Posterior vena cava (tissue), 2 donors: ENCODE data around the gene GGCT. TPM values are rescaled to one million over a fixed set of nuclear protein-coding genes. Genes with fewer than 3 reads are reported as not detected.

Experiments used
- DNase-seq: peaks from one replicate; pipeline ENCODE4 v3.0.0-alpha.2; 2020; ENCODE audit warnings: low spot score
- intact Hi-C, 2 donors: fragments of 100-400 bp; cut with DNase I; formaldehyde crosslinking; loops; one replicate each; pipeline versions ENCODE4 v1.14.1 to v1.14.2; 2022 to 2023
- total RNA-seq, 2 donors: library from RNA; stranded (reverse); fragmentation: NEBNext Ultra II Directional; extraction: Animal tissue kit (Norgen Biotek cat#: 25700); gene quantifications; one replicate each; pipeline ENCODE4 v1.2.1, GENCODE V29; 2021
- donor health status: DM: yes; HTN: yes; CAD: no.
- donor health status: DM: yes; HTN: yes; CAD: no.

GGCT gene
- total RNA-seq, 2 donors from 2014 or later: 19.9 to 22.5 TPM

- no peak for DNase-seq
- intact Hi-C loops: no loop called here
Measured at GRCh38 chr7:30468791-30469190, 35.8 kb downstream of the GGCT start.

DNA sequence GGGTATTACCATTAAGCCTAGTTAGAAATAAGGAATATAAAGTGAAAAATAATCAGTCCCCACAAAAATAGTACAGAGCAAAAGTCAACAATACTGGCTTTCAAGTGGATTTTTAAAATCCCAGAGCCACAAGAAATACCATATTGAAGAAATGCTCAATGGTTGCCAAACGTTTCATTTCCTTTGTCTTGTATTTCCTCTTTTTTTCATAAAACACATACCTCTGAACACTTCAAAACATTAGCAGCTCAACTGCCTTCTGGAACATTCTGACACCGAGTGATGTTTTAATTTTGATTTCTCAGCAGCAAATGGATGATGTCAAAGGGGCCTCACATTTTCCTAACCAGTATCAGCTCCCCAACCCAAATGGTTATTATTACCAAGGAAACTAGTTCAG is 36.6 kb downstream of the GGCT start:
- no peak for DNase-seq
- intact Hi-C loops: no loop called here

- intact Hi-C loops: loop anchor here in 1 of 2 donors (2.0 kb wide), 1 partner anchor 186 kb away; no protein-coding TSS in a partner anchor
- no peak for DNase-seq
Measured at GRCh38 chr7:30467271-30467670, 37.4 kb downstream of the GGCT start.

- intact Hi-C loops: loop anchor here in 1 of 2 donors (2.0 kb wide), 1 partner anchor 185 kb away; no protein-coding TSS in a partner anchor
- DNase-seq: no peak
Measured at GRCh38 chr7:30466266-30466665, 38.4 kb downstream of the GGCT start.

GRCh38 chr7:30465811-30466180 is 38.8 kb downstream of the GGCT start:
- DNase-seq: no peak
- intact Hi-C loops: loop anchor here in 1 of 2 donors (2.0 kb wide), 1 partner anchor 185 kb away; no protein-coding TSS in a partner anchor

- intact Hi-C loops: no loop called here
- no peak for DNase-seq
Measured at GRCh38 chr7:30465046-30465810, 39.4 kb downstream of the GGCT start.

- intact Hi-C loops: no loop called here
- no peak for DNase-seq
Measured at GRCh38 chr7:30464231-30464671, 40.4 kb downstream of the GGCT start.

GRCh38 chr7:30463405-30464145 is 41.1 kb downstream of the GGCT start:
- no peak for DNase-seq
- intact Hi-C loops: no loop called here

DNA sequence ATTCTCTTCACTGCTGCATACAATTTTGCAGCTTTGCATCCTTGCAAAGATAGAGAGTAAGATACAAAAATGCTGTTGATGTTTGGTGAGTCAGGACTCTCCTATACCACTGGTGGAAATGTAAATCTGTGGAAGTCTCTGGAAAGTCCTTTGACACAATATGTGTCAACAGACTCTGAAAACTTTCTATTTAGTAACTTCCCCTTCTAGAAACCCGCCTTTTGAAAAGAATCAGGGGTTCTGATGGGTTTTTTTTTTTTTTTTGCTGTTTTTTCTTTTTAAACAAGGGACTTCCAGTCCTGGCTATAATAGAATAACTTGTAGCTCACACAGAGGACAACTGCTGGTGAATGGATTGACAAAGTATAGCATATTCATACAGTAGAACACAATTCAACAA is 42.5 kb downstream of the GGCT start:
- DNase-seq: no peak
- intact Hi-C loops: no loop called here

- intact Hi-C loops: no loop called here
- no peak for DNase-seq
Measured at GRCh38 chr7:30460246-30460633, 44.4 kb downstream of the GGCT start.

GRCh38 chr7:30459591-30460245 is 44.9 kb downstream of the GGCT start:
- peak; percentile 92 for DNase-seq
- intact Hi-C loops: no loop called here

- intact Hi-C loops: no loop called here
- no peak for DNase-seq
Measured at GRCh38 chr7:30458311-30458710, 46.3 kb downstream of the GGCT start.

- intact Hi-C loops: no loop called here
- no peak for DNase-seq
Measured at GRCh38 chr7:30453921-30454320, 50.7 kb downstream of the GGCT start.

DNA sequence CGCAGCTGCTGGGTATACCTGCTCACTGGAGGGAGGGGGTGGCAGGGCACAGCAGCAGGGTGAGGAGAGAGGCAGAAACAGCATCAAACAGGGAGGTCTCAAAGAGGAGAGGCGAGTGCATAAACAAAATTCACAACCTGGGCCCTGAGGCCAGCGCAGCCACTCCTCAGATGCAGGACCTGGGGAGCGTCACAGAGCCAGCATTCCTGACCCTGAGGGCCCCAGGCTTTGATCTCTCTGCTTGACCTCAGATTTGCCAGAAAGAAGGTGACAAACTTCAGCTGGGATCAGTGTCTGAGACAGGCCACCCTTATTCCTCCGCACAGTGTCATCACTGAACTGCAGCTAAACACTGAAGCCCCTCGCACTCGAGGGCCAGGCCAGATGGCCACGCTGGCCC is 51.6 kb downstream of the GGCT start:
- intact Hi-C loops: no loop called here
- DNase-seq: no peak

DNA sequence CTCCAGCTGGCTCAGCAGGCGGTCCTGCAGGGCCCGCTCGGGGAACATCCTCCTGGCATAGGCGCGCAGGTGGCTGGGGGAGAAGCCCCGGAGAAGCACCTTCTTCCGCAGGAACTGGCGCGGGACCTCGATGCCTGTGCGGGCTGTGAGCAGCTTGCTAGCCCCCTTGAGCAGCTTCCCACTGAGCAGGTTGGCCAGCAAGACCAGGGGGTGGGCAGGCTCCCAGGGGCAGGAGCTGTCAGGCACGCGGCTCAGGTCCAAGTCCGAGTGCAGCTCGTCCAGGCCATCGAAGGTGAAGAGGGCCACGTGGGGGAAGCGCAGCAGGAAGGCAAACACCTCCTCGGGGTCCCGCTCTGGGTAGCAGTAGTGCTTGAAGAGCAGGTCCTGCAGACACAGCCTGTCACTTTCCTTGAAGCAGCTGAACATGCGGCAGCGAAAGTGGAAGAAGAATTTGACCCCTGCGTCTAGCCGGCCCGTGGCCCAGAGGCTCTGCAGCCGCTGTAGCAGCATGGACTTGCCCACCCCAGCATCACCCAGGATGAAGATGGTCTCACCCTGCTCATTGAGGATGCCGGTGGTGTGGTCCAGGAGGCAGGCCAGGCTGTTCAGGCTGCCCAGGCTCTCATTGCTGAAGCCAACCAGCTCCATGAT is 52.2 kb downstream of the GGCT start:
- intact Hi-C loops: no loop called here
- DNase-seq: no peak

DNA sequence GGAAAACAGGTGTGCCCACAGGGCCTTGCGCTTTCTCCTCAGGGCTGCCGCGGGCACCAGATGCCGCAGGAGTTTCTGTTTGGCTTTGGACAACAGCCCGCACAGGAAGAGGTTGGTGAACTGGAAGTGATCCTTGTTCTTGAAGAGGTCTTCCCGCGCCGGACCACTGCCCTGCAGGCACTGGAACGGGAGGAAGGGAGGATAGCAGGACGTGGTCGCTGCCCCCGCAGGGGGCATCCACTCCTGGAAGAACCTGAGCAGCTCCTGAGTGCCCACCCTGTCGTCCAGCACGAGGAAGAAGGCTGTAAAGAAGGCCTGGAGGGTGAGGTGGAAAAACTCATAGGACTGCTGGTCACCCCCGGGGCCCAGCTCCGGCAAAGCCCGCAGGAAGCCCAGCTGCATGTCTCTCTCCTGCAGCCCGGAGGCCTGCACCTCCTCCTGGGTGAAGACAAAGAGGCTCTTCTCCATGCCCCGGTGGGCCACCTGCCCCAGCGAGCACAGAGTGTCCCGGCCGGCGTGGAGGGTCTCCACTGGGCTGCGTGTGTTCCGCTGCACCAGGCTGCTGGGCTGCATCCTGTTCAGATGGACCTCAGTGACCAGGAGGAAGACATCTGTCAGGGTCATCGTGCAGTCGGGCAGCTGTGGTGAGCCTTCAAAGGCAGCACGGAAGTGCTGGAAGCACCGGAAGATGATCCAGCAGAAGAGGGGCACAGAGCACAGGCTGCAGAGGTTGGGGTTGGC is 52.9 kb downstream of the GGCT start:
- intact Hi-C loops: no loop called here
- no peak for DNase-seq

DNA sequence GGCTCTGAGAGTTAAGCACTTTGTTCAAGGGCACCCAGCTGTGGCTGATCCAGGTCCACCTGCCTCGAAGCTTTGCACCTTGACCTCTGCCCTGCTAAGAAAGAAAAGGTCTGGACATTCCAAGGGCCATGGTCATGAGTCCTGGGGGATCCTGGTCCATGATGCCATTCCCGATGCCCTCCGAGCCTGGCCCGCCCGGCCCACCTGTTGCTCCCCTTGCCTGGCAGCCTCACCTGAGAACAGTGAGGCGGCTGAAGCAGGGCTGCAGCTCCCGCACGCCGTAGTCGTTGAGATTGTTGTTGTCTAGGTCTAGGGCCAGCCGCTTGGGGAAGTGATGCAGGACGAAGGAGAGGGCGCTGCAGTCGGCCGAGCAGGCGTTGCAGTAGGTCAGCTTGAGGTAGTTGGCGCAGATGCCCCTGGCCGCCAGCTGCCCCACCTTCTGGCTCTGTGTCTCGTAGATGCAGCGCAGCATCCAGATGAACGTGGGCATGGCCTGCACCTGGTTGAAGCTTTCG is 53.6 kb downstream of the GGCT start:
- intact Hi-C loops: no loop called here
- no peak for DNase-seq

- DNase-seq: no peak
- intact Hi-C loops: no loop called here
Measured at GRCh38 chr7:30450240-30450982, 54.2 kb downstream of the GGCT start.
